ENCODE results near the gene ALKAL2.

DNA sequence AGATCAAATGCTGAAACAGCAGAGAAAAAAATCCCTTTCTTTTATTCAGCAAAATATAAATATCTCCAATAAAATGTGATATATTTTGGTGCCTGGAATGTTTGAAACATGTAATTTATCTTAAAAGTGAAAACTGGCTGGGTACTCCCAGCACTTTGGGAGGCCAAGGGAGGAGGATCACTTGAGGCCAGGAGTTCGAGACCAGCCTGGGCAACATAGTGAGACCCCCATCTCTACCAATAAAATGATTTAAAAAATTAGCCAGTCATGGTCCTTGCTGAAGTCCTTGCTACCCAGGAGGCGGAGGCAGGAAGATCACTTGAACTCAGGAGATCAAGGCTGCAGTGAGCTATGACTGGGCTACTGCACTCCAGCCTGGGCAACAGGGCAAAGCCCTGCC is 32.7 kb downstream of the ALKAL2 start:
- TF ChIP-seq, protein P1, sequence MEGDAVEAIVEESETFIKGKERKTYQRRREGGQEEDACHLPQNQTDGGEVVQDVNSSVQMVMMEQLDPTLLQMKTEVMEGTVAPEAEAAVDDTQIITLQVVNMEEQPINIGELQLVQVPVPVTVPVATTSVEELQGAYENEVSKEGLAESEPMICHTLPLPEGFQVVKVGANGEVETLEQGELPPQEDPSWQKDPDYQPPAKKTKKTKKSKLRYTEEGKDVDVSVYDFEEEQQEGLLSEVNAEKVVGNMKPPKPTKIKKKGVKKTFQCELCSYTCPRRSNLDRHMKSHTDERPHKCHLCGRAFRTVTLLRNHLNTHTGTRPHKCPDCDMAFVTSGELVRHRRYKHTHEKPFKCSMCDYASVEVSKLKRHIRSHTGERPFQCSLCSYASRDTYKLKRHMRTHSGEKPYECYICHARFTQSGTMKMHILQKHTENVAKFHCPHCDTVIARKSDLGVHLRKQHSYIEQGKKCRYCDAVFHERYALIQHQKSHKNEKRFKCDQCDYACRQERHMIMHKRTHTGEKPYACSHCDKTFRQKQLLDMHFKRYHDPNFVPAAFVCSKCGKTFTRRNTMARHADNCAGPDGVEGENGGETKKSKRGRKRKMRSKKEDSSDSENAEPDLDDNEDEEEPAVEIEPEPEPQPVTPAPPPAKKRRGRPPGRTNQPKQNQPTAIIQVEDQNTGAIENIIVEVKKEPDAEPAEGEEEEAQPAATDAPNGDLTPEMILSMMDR (IDR thresholded peaks at IDR 0.05; ENCODE audit: low read length) = no peak
- TF ChIP-seq EZH2 (optimal IDR thresholded peaks at IDR 0.05; ENCODE audit: low read depth, low read length) (no peak), EZH2phosphoT487 (IDR thresholded peaks at IDR 0.05; ENCODE audit: low read length) (no peak)
